Ascending aorta (tissue), 2 donors: ENCODE results near the gene ILDR2. TPM values are rescaled to one million over a fixed set of nuclear protein-coding genes. Genes with fewer than 3 reads are reported as not detected.

Experiments used
- DNase-seq, 2 donors: peaks; one replicate each; pipeline ENCODE4 v3.0.0-alpha.2; 2019; ENCODE audit warnings: low spot score in 2 of 2
- H3K27ac ChIP-seq, 2 donors: fragments of 200-600 bp; sonication (generic); one replicate each; pipeline ENCODE4 v1.5.1; 2016 to 2017; ENCODE audit warnings: mild to moderate bottlenecking in 1 of 2
- H3K27me3 ChIP-seq: fragments of 200-600 bp; sonication (generic); one replicate; pipeline ENCODE4 v1.5.1; 2017
- H3K36me3 ChIP-seq, 2 donors: fragments of 200-600 bp; sonication (generic); one replicate each; pipeline ENCODE4 v1.5.1; 2016
- H3K4me1 ChIP-seq, 2 donors: fragments of 200-600 bp; sonication (generic); one replicate each; pipeline ENCODE4 v1.5.1; 2016 to 2017; ENCODE audit warnings: mild to moderate bottlenecking in 1 of 2
- H3K4me3 ChIP-seq, 2 donors: fragments of 200-600 bp; sonication (generic); one replicate each; pipeline ENCODE4 v1.5.1; 2016 to 2017; ENCODE audit warnings: mild to moderate bottlenecking in 1 of 2
- H3K9me3 ChIP-seq, 2 donors: fragments of 200-600 bp; sonication (generic); one replicate each; pipeline ENCODE4 v1.5.1; 2016
- intact Hi-C: fragments of 100-400 bp; cut with DNase I; formaldehyde crosslinking; loops from one replicate; pipeline ENCODE4 v1.15.1; 2023
- total RNA-seq: library from RNA; depleted of rRNA; stranded (reverse); fragments of >200 nt; gene quantifications from one replicate; pipeline ENCODE4 v1.1.0, GENCODE V29; 2016
- TF ChIP-seq, protein P1 (sequence below), 3 experiments: fragments of 200-600 bp in 2 of 3; fragments of 450-650 bp in 1 of 3; sonication (generic) in 2 of 3; IDR thresholded peaks; one replicate each; pipeline ENCODE4 v1.5.1; 2016 to 2019; ENCODE audit warnings: antibody characterized with exemption in 3 of 3, mild to moderate bottlenecking in 1 of 3, moderate library complexity in 1 of 3

ILDR2 gene
- total RNA-seq, 1 donor from 2014 or later = not detected

DNA sequence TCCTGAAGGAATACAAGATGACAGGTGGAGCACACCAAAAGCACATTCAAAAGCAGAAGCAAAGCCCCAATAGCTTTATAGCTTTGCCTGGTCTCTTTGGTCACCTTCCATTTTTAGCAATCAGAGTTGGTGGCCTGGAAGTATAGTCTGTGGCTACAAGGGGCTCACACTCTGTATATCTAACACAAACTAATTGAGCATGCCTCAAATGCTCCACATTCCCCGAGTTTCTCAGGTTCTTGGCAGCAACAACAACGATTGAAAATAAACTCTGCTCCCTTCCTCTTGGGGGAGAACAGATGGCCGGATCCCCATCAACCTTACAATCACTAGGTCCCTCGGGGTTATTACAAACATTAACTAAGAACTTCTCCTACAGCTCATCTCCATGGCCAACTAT lies 74.4 kb downstream of the ILDR2 start:
- no peaks in the 10 kb centered on the region for H3K27me3 ChIP-seq
- no peaks in the 10 kb centered on the region for H3K9me3 ChIP-seq
- H3K27ac ChIP-seq = no peak overlapping the region
- TF ChIP-seq, protein P1, sequence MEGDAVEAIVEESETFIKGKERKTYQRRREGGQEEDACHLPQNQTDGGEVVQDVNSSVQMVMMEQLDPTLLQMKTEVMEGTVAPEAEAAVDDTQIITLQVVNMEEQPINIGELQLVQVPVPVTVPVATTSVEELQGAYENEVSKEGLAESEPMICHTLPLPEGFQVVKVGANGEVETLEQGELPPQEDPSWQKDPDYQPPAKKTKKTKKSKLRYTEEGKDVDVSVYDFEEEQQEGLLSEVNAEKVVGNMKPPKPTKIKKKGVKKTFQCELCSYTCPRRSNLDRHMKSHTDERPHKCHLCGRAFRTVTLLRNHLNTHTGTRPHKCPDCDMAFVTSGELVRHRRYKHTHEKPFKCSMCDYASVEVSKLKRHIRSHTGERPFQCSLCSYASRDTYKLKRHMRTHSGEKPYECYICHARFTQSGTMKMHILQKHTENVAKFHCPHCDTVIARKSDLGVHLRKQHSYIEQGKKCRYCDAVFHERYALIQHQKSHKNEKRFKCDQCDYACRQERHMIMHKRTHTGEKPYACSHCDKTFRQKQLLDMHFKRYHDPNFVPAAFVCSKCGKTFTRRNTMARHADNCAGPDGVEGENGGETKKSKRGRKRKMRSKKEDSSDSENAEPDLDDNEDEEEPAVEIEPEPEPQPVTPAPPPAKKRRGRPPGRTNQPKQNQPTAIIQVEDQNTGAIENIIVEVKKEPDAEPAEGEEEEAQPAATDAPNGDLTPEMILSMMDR (IDR thresholded peaks at IDR 0.05) = no peak
- intact Hi-C loops = no loop called here
- no peaks in the 10 kb centered on the region for H3K36me3 ChIP-seq
- H3K4me3 ChIP-seq = no peak overlapping the region
- peaks cover 0 to 3% of the 10 kb centered on the region in 2 donors for H3K4me1 ChIP-seq
- DNase-seq = no peak

DNA sequence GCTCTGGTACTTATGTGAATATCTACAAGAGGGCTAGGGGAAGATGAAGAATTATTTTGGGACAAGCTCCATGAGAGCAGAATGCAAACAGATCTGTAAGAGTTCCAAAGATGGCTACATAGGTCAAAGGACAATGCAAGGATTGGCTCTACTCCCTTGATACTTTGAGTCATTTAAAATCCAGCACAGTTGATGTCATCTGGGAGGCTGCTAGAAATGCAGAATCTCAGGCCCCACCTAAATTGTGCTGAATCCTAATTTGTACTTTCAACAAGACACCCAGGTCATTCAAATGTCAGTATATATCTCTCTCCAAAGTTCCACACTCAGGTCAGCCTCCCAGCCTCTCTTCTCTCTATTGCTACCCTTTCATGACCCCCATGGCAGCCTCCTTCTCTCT lies 75.6 kb downstream of the ILDR2 start:
- DNase-seq = no peak
- TF ChIP-seq, protein P1 (IDR thresholded peaks at IDR 0.05) = no peak
- Histone ChIP-seq H3K4me3 (no peak overlapping the region), H3K27me3 (no peaks in the 10 kb centered on the region), H3K27ac (no peak overlapping the region), H3K36me3 (no peaks in the 10 kb centered on the region), H3K9me3 (no peaks in the 10 kb centered on the region), H3K4me1 (peaks cover 0 to 2% of the 10 kb centered on the region in 2 donors)
- intact Hi-C loops = no loop called here

DNA sequence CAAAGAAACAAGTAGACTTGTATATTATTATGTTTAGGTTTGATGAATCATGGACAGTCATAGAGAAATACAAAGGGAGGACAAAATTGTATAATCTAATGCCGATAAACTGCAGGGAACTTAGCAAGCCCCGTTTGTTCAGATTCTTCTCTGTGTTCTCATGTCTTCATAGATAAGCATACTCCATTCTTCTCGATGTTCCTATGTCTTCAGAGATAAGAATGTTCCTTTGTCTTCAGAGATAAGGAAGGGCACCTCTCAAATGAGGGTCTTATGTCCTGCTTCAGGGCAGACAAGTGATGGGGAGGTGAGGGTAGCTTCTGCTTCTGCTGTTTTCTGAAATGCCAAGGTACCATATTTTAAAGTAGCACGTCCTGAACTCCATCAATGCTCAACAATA lies 79.6 kb downstream of the ILDR2 start:
- H3K27me3 ChIP-seq = no peaks in the 10 kb centered on the region
- H3K4me3 ChIP-seq = no peak overlapping the region
- TF ChIP-seq, protein P1 (IDR thresholded peaks at IDR 0.05) = no peak
- H3K36me3 ChIP-seq = no peaks in the 10 kb centered on the region
- H3K27ac ChIP-seq = no peak overlapping the region
- DNase-seq = no peak
- no peaks in the 10 kb centered on the region for H3K4me1 ChIP-seq
- intact Hi-C loops = no loop called here
- no peaks in the 10 kb centered on the region for H3K9me3 ChIP-seq

- H3K4me3 ChIP-seq = no peak overlapping the region
- TF ChIP-seq, protein P1 (IDR thresholded peaks at IDR 0.05) = no peak
- no peak for DNase-seq
- H3K4me1 ChIP-seq = no peaks in the 10 kb centered on the region
- intact Hi-C loops = no loop called here
- H3K27me3 ChIP-seq = peaks cover under 1% of the 10 kb centered on the region
- no peaks in the 10 kb centered on the region for H3K9me3 ChIP-seq
- H3K27ac ChIP-seq = no peak overlapping the region
- H3K36me3 ChIP-seq = no peaks in the 10 kb centered on the region
These were observed 85.6 kb downstream of the ILDR2 start for GRCh38 chr1:166889776-166890175.

GRCh38 chr1:166888373-166889111 lies 86.8 kb downstream of the ILDR2 start:
- intact Hi-C loops = no loop called here
- Histone ChIP-seq H3K27me3 (peaks cover 3% of the 10 kb centered on the region), H3K4me1 (peaks cover 0 to 3% of the 10 kb centered on the region in 2 donors), H3K9me3 (no peaks in the 10 kb centered on the region), H3K36me3 (no peaks in the 10 kb centered on the region), H3K27ac (no peak overlapping the region), H3K4me3 (no peak overlapping the region)
- TF ChIP-seq, protein P1 (IDR thresholded peaks at IDR 0.05) = no peak
- DNase-seq = no peak
